ENCODE data around the gene FBXL17.

Gene FBXL17

DNA sequence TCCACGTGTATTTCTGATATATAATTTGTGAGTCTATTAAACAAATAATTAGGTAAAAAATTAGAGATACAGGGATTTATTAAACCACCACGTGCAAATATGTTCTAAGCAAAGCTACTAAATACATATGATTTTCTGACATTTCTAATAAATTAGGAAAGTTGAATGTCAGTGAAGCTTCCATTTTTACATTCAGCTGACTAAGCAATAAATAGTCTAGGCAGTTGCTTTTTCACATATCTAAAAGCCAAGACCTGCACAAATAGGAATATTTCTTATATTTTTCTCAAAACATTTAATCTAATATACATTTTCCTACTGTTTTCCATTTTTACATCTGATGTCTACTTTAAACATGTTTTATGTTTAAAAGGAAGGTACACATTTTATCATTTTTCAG lies 388.6 kb downstream of the FBXL17 start:
- DNase-seq (ENCODE audit: low spot score) = no peak

DNA sequence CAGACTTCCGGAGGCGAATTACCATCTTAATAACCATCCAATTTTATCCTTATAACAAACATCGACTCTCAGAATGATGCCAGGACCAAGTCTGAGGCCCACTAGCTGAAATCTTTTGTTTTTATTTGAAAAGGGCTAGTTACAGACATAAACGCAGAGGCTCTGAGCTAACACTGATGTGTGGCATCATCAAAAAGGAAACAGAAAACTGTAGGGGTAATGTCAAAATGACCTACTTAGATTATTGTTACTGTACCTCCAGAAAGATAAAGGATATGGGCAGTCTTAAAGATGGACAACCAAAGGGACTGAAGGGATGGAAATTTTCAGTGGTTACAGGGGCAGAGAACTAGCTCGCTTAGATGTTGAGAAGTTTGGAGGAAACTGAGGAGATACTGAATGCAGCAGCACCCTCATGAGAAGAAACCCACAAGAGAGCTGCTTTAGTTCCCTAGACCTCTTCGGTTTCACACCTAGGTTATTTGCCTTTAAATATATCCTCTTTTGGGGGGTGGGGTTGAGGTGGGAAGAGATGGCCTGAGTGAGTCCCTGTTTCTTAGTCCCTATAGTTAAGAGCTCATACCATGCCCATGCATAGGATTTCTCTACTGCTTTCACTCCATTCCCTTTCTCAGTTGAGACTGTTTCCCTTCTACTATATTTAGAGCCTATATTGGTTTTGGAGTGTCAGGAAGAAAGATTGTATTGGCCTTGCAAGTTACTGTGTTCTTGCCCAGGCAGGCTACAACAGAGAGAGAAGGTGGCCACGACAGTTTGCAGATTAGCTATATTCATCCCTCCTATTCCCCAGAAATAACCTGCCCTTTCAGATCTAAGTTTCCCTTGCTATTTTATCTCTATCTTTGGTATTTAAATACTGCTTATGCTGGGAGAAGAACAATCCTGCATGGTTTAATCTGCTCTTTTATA lies 390.8 kb downstream of the FBXL17 start:
- no peak for DNase-seq (ENCODE audit: low spot score)

DNA sequence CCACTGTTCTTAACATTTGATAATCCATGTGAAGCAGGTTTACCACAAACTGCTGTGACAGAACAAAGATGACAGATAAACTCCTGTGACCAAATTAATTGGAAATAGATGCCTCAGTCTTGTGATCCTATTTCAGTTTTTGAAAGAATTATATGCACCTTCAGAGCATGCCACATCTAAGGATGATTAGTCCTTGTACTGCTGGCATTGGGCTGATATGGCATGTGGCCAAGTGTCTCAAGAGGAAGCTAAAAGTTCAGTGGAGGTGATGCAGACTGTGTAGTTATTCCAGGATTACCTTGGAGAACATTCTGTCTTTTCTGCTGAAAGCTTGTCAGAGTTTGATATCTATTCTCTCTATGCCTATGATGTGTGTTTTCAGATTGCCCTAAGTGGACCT lies 396.8 kb downstream of the FBXL17 start:
- DNase-seq (ENCODE audit: low spot score) = no peak

DNA sequence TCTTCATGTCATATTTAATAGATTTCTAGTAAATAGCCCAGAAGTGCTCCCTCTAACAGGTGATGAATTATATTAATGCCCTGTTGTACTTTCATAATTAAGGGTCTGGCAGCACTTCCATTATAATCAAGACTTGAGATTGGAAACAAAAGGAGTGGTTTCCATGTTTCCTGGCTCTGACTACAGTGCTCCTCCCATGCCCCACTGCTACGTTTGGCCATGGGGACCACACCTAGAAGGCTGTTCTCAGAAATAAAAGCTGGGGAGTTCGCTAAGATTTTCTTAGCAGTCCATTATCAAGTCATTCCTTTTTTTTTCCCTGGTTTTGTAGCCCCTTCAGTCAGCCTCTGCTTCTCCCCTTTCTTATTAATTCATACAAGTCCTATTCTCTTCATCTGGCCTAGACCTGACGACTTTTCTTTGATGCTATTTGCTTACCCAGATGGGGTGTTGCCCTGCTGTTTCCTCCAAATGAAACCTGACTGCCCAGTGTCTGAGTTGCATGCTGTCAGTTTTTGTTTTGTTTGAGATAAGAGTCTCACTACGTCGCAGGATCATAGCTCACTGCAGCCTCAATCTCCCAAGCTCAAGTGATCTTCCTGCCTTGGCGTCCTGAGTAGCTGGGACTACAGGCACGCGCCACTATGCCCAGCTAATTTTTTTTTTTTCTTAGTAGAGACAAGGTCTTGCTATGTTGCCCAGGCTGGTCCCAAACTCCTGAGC lies 399.0 kb downstream of the FBXL17 start:
- DNase-seq (ENCODE audit: low spot score) = no peak

DNA sequence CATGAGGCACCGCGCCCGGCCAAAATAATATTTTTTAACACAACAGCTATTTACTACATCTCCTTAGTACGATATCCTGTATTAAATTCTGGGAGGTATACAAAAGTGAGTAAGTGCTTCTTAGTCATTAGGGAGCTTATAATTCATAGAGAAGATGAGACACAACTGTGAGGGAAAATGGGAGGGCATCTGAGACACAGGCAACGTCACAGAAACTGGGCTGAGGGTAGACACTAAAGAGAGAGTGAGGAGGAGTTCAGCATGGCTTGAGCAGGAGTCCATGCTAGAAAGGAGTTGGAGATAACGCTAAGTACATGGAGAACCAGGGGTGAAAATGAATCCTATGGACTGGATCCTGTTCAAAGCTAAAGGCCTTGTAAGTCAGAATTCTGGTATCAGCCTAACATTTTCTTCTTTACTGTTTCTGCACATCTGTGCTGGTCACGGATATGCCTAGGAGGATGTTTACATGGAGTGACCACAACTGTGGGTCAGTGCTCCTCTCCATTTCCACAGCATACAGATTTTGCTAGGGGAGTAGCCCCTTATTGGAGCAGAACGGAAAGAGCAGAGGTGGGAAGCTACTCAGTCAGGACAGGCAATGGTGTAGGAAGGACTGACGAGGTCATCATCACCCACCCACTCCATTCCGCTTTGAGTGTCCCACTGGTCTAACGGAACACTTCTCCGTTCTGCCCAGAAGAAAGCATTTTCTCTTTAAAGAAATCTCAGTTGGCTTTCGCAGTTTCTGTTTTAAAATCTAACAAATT lies 400.8 kb downstream of the FBXL17 start:
- no peak for DNase-seq (ENCODE audit: low spot score)

DNA sequence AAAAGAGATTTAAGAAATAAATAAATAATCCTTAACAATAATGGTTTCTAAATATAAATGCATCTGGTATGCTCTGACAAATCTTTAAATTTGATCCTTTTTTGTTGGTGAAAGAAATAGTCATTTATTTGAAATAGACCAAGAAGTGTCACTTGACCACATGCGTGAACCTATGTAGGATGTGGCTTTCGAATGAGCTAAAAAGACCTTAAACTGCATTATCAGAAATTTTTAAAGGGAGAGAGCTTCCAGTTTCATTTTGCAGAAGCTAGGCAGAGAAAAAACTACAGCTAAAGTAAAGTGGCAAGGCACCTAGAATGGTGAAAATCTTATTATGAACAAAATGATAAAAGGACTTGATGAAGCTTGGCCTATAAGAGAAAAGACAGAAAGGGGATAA lies 402.0 kb downstream of the FBXL17 start:
- no peak for DNase-seq (ENCODE audit: low spot score)

DNA sequence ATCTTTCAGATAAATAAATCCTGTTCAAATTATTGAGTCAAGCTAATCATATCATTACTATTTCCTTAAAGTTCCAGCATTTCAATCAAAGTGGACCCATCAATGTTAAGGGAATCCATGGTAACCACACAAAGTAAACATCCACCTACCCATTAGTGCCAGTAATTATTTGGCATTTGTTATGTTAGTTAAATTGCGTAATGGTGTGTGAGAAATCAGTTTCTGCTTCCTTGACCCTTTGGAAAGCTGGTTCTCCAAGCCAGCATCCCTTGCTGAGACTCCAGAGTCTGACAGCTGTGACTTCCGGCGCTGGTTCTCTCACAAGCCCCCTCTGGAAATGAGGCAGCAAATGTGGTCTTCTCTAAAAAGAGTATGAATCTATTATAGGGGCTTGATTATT lies 402.6 kb downstream of the FBXL17 start:
- no peak for DNase-seq (ENCODE audit: low spot score)

DNA sequence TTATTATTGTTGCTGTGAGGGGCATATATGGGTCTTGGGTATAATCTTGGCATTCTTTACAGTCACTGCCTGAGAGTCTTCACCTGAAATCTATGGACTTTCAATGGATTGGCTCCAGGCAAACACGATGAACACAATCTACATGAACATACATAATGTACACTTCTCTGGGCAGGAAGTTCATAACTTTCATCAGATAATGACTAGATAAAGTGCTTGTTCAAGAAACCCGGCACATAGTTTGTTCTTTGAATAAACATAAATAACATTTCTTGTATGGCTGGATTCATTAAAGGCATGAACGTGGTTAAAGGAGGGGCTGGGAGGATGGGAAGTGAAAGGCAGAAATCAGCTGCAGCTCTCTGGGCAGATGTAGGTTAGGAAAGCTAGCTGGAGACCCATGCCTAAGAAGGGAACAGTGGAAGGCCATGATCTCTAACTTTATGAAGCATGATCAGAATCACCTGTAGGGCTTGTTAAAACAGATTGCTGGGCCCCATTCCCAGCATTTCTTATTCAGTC lies 404.3 kb downstream of the FBXL17 start:
- DNase-seq (ENCODE audit: low spot score) = no peak

DNA sequence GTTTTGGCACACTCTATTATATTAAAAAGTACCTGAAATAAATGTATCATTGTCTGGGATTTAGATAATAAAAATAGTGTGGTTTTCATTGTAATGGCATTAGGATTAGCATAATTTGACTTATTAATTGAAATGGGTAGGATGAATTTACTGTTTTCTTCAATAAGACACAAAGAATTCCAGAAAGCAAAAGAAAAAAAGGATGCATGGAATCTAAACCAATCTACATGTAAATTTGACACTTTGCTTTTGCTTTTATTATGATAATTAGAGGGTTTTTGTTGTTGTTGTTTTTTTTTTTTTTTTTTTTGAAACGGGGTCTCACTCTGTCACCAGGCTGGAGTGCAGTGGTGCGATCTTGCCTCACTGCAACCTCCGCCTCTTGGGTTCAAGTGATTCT lies 406.3 kb downstream of the FBXL17 start:
- no peak for DNase-seq (ENCODE audit: low spot score)

DNA sequence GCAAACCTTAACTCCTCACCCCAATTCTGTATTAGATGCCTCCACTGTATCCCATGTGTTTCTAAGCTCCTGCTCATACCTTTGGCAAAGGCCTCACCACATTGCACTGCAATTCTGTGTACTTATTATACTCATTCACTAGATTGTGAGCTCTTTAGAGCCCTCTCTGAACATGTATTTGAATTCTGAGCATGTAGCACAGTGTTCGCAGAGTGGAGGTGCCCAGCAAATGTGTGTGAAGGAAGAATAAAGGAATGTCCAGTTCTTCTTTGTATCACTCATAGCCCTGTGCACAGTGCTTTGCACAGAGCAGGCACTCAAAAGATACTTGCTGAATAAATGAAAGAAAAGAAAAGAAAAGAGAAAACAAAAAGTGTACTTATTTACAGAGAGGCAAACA lies 410.1 kb downstream of the FBXL17 start:
- no peak for DNase-seq (ENCODE audit: low spot score)

DNA sequence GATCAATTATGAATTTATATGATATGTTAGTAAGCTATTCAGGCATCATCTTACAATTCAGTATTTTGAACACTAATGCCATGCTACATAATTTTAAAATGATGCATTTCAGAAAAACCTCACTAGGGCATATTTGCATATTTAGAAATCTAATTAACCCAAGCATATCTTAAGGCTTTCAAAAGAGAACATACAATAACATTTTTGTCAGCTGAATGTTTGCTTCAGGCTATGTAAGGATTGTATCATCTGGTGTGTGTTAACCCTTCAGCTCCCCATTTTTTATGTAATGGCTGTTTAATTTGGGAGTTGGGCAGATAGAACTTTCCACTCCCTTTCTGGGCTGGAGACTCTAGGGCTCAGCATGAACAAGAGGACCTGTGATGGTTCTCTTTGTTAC lies 412.1 kb downstream of the FBXL17 start:
- DNase-seq (ENCODE audit: low spot score) = no peak

DNA sequence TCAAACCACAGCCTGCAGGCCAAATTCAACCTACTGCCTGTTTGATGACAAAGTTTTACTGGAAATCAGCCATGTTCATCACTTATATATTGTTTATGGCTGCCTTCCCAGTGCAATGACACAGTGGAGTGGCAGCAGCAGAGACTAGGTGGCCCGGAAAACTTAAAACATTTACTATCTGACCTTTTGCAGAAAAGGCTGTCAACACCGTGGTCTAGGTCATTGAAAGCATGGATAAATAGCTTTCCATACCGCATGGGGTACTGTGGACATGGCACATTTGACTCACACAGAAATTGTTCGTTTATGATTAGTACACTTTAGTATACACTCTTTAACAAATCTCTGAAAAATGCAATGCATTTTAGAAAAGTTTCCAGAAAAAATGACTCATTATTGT lies 412.9 kb downstream of the FBXL17 start:
- no peak for DNase-seq (ENCODE audit: low spot score)

DNA sequence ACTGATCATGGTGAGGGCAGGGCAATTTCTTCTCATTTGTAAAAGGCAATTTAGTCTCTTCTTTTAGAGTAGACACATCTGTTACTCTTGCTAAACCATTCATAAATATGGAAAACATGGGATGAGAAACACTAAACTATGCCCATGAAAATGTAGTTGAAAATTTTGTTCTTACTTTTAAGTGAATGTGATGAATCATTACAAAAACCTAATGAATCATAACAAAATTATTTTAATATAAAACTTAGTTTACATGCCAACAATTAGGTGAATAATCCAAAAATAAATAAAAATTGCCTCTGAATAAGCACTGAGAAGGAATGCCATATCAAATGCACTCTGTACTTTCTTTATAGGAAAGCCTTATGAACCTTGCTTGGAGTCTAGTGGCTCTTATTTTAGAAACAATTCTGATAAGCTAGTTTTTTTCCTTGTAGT lies 413.5 kb downstream of the FBXL17 start:
- DNase-seq (ENCODE audit: low spot score) = no peak

DNA sequence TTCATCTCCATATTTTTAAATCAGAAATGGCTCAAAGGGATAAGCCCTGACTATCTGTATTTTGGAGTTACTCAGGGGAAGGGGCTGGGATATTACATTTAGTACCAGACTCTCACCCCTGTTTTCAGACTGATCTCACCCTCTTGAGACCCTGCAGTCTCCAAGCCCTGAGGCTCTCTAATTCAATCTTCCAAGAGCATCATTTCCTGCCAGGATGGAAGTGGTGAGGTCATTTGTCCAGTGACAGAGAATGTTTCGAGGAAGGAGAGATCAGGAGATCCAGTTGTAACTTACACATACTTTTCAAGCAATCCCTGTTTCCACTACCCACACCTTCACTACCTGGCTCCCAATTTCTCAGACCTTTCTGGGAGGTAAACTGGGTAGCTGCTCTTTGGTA lies 415.7 kb downstream of the FBXL17 start:
- no peak for DNase-seq (ENCODE audit: low spot score)

DNA sequence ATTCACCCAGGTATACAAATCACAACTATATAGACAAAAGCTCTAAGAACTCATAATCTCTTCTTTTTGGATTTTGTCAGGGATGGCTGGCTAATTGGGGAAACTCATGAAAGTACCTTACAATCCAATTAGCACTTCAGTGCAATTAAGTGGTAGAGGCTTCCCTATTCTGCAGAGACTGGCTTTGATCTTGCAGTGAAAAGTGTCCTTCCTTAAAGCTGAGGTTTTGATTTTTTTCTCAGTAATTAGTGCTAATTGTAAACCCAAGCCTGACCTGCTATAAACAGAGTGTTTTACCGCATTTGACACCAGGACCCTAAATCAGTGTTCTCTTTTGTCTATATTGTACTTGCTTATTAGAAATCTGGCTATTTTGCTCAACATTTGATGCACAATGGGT lies 417.2 kb downstream of the FBXL17 start:
- no peak for DNase-seq (ENCODE audit: low spot score)

DNA sequence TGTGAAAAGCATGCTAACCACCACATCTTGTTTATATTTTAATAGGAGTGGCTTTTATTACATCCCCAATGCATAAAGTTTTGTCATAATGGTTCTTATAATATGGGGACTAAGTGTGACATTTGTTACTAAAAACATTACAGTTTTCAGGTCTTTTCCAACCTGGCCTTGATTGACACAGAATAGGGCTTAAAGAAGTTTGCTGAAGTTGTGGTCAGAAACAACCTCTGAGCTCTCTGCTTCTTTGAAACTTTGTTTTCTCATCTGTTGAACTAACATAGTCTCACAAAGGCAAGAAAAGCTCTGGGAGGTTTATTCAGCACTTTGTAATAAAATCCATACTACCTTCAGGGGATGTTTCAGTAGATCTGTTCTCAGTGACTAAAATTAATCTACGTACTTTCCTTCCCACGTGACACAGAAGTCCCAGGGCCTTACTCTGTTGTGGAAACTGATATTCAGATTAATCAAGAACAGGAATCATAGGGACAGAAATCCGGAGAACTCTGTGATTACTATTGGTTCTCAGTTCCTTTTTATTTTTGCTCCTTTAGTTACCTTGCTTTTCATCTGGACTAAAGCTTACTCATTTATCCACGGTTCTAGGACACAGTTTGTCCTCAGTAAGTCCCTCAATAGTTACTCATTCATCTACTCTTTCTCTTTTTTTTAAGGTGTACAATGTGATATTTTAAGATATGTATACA lies 422.2 kb downstream of the FBXL17 start:
- no peak for DNase-seq (ENCODE audit: low spot score)

DNA sequence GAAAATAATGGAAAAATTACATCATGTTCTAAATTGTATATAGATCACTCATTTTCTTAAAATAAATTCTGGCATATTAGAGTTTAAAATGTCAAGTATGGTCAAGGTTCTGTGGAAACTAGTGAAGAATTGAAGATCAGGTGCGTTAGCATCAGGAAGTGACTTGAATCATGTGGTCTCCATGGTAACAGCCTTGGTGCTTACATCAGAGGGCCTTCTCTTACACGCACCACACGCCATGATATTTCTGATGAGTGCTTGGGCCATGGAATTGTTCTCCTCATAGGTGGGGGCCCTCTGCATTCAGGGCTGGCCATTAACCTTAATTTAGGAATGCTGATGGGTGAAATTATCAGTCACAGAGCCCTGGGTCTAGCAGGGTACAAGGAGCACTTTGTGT lies 423.0 kb downstream of the FBXL17 start:
- DNase-seq (ENCODE audit: low spot score) = no peak

DNA sequence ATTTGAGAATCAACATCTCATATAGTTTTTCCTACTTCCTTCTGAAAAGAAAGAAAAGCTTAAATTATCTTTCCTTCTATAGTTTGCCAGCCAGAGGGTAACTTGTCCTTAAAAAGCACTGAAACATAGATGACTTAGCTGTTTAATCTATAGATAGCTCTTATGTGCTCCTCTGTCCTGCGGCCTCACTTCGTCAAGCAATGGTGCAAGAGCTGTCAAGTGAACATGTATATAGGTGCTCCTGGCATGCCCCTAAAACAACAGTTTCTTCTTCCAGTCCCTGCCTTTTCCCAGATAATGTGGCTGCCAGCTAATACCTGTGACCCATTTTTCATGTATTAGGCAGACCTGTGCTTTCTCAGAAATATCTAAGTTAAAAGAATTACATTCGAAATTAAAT lies 423.5 kb downstream of the FBXL17 start:
- DNase-seq (ENCODE audit: low spot score) = no peak

DNA sequence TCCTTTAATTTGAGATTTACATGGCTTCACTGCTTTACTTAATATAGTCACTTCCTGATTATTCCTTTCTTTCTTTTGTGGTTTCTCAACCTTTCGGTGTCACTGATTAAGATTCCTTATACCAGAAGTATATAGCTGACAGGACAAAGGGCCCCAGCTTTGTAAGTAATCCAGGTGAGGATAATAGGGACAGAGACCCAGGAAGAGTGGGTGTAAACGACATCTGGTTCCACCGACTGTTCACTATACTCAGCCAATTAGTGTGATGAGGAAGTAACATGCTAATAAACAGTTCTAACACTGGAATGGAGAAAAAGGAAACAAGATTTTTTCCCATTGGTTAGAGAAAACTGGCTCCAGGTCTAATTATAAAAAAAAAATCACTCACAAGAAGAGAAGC lies 424.8 kb downstream of the FBXL17 start:
- DNase-seq (ENCODE audit: low spot score) = no peak

DNA sequence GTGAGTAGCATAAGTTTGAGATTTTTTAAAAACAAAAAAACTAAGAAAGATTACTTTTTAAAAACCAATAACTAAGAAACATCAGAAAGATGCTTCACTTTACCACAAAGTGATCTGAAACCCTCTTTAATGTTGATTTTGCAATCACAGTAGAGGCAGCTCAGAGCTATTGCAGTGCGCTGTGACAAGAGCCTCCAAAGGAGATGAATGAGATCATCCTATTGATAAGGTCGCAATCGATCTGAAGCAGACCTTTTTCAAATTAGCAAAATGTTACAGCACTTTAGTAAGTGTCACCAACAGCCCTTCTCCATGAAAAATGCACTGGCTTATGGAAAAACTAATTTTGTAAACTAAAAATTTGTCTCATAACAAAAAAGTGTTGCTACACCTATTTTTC lies 426.6 kb downstream of the FBXL17 start:
- DNase-seq (ENCODE audit: low spot score) = no peak

DNA sequence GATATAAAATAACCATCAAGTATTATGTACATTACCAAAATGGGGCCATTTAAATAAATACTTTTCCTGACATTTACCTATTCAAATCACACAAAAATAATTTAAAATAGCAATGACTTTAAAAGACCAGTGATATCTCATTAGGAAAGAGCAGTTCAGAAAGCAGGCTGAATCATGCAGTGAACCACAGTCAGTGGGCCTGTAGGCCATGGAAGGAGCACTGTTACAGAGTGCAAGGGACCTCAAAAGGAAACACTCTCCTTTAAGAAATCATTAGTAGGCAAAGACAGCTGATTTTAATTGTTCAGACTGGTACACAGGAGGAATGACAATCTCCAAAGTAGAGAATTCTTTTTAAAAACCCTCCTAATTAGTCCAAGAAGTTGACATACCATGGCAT lies 427.6 kb downstream of the FBXL17 start:
- DNase-seq (ENCODE audit: low spot score) = no peak

DNA sequence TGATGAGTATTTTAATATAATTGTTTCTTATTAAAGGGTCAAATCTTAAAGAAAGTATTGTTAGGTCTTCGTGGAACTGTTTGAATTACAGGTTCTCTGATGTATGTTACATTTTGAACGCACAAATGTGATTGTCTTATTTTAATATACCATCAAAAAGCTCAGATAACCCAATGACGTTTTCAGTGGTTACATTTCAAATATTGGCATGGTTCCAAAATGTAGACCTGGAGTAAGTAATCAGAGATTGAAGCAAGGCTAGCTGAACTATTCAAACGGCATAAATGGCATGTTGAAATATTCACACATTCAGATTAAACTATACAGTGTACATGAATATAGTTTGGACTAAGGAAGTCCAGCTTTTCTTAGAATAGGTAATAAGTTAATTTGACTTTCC lies 429.4 kb downstream of the FBXL17 start:
- no peak for DNase-seq (ENCODE audit: low spot score)
